ENCODE measurements around the gene TTC39B. TPM values are rescaled to one million over a fixed set of nuclear protein-coding genes. Genes with fewer than 3 reads are reported as not detected.
A peak's percentile ranks its signal among the peaks of the same experiment; 100 is the strongest.

The TTC39B gene
- polyA plus RNA-seq, 1 donor = 33.4 TPM

DNA sequence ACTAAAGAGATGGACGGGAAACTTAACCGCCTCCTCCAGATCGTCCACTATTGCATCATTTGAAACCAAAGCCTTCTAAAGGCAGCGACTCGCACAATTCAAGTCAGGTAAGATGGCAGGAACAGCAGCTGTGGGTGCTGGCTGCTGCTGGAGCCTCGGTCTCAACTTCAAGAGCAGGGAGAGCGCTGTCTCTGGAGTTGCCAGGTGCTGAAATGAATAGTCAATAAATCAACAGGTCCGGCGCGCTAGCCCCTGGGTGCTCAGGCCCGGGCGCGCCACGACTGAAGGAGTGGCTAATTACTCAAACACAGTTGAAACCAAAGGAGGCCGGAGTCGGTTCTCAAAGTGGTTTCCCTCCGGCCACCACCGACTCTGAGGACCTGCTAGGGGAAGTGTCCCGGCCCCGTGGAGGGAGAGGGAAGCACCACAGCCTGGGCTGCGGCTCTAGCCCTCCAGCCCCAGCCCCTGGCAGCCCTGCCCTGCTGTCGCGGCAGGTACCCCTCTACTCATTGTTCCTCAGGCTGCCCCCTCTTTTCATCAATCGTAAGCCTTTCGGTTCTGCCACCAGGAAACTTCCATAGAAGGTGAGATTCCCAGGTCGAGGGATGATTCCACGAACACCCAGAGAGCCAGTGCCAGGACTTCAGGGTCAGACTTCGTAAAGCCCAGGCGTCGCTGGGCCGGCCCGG lies 804 bp downstream of the TTC39B start:
- Histone ChIP-seq H3K4me1 (ENCODE audit: control insufficient read depth, insufficient read depth, low read length) (peaks cover 14% of the 10 kb centered on the region), H3K36me3 (ENCODE audit: control insufficient read depth, insufficient read depth, low read length) (no peaks in the 10 kb centered on the region), H3K27me3 (ENCODE audit: control insufficient read depth, insufficient read depth, low read length) (no peaks in the 10 kb centered on the region), H3K4me3 (ENCODE audit: low read length) (peak overlapping the region; percentile 96), H3K27ac (ENCODE audit: low read length) (peak overlapping the region; percentile 99), H3K9me3 (ENCODE audit: control insufficient read depth, low read depth, low read length) (no peaks in the 10 kb centered on the region)
- WGBS (ENCODE audit: insufficient coverage, low lambda C conversion rate) = no CpG with 5 or more reads among the region's 32 CpGs
- peak; percentile 62 to 86 for DNase-seq

DNA sequence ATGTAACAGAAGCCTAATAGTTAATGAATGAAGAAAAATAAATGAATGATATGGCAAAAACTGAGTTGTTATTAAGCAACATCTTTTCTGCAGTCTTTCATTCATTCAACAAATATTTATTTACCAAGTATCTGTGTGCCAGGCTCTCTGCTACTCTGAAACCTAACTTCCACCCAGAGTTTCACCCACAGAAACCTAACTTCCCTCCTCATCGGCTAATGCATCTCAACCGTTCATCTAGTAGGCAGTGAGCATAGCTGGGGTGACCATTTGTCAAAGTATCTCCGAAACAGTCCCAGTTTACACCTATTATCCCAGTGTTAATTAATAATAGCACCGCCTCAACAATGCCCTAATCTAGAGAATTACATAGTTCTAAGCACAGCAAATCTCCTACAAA lies 1.5 kb downstream of the TTC39B start:
- Histone ChIP-seq H3K27ac (ENCODE audit: low read length) (peak overlapping the region; percentile 99), H3K9me3 (ENCODE audit: control insufficient read depth, low read depth, low read length) (no peaks in the 10 kb centered on the region), H3K4me1 (ENCODE audit: control insufficient read depth, insufficient read depth, low read length) (peaks cover 14% of the 10 kb centered on the region), H3K27me3 (ENCODE audit: control insufficient read depth, insufficient read depth, low read length) (no peaks in the 10 kb centered on the region), H3K36me3 (ENCODE audit: control insufficient read depth, insufficient read depth, low read length) (peaks cover 3% of the 10 kb centered on the region), H3K4me3 (ENCODE audit: low read length) (peak overlapping the region; percentile 96)
- DNase-seq = no peak
- WGBS (ENCODE audit: insufficient coverage, low lambda C conversion rate) = no CpG with 5 or more reads among the region's 4 CpGs

DNA sequence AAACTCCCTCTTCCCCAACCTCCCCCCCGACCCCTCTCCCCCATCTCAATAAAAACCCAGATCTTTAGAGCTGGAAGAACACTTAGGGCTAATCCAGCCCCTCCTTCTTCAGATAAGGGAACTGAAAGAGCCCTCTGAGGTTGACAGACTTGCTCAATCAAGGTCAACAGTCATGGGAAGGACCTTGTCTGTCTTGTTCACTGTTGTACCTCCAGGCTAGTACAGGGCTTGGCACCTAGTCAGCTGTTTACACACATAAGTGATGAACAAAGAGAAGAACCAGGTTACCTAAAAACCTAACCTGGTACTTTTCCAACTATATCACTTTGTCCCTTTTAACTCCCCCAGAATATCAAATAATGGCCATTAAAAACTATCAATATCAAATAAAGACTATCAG lies 2.4 kb downstream of the TTC39B start:
- H3K27ac ChIP-seq (ENCODE audit: low read length) = peak overlapping the region; percentile 99
- no CpG with 5 or more reads among the region's 1 CpG for WGBS (ENCODE audit: insufficient coverage, low lambda C conversion rate)
- H3K27me3 ChIP-seq (ENCODE audit: control insufficient read depth, insufficient read depth, low read length) = no peaks in the 10 kb centered on the region
- peaks cover 14% of the 10 kb centered on the region for H3K4me1 ChIP-seq (ENCODE audit: control insufficient read depth, insufficient read depth, low read length)
- DNase-seq = no peak
- H3K9me3 ChIP-seq (ENCODE audit: control insufficient read depth, low read depth, low read length) = no peaks in the 10 kb centered on the region
- no peak overlapping the region for H3K4me3 ChIP-seq (ENCODE audit: low read length)
- H3K36me3 ChIP-seq (ENCODE audit: control insufficient read depth, insufficient read depth, low read length) = peaks cover 3% of the 10 kb centered on the region

DNA sequence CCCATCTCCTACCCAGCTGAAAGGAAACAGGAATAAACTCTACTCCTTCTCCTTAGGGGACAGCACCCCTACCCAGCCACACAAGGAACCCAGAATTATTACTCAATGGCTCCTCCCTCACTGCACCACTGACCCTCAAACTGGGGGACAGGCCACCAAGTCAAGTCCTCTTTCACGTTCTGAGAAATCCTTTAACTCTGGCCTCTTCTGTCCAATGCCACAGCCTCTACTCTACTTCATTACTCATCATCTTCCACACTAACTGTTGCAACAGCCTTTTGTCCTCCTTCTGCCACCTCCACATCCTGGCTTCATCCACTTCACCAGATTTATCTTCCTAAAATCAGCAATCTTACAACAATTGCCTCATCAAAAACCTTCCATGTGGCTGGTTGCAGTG lies 6.8 kb downstream of the TTC39B start:
- no CpG with 5 or more reads among the region's 1 CpG for WGBS (ENCODE audit: insufficient coverage, low lambda C conversion rate)

DNA sequence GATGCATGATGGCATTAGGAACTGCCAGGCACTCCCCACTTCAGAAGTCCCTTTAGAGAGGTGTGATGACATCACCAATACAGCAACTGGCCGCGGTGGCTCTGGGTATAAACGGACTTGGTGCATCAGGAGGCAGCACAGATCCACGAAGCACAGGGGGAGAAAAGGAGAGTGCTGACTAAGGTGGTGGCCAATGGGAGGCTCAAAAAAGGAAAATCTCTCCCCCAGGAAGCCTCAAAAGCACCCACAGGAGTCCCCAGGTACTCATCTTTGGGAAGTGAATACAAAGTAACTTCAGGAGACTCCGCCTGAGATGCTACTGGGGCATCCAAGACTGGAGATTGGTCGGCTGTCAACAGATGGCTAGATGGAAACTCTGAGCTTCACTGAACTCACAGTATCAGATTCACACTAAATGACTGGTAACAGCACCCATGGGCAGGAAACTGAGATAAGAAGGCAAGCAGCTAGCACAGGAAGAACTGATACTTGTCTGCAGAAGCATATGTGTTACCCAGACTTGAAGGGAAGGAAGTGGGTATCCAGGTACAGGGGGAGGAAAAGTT lies 7.6 kb downstream of the TTC39B start:
- H3K4me1 ChIP-seq (ENCODE audit: control insufficient read depth, insufficient read depth, low read length) = peaks cover 28% of the 10 kb centered on the region
- no peaks in the 10 kb centered on the region for H3K27me3 ChIP-seq (ENCODE audit: control insufficient read depth, insufficient read depth, low read length)
- H3K9me3 ChIP-seq (ENCODE audit: control insufficient read depth, low read depth, low read length) = no peaks in the 10 kb centered on the region
- H3K36me3 ChIP-seq (ENCODE audit: control insufficient read depth, insufficient read depth, low read length) = peaks cover 22% of the 10 kb centered on the region
- no peak overlapping the region for H3K27ac ChIP-seq (ENCODE audit: low read length)
- H3K4me3 ChIP-seq (ENCODE audit: low read length) = no peak overlapping the region
- no peak for DNase-seq
- WGBS (ENCODE audit: insufficient coverage, low lambda C conversion rate) = no CpG with 5 or more reads among the region's 6 CpGs

More for the DNA sequence above, 6.8 kb downstream of the TTC39B start:
- H3K9me3 ChIP-seq (ENCODE audit: control insufficient read depth, low read depth, low read length) = no peaks in the 10 kb centered on the region
- no peak overlapping the region for H3K27ac ChIP-seq (ENCODE audit: low read length)
- no peaks in the 10 kb centered on the region for H3K27me3 ChIP-seq (ENCODE audit: control insufficient read depth, insufficient read depth, low read length)
- no peak overlapping the region for H3K4me3 ChIP-seq (ENCODE audit: low read length)
- peaks cover 27% of the 10 kb centered on the region for H3K4me1 ChIP-seq (ENCODE audit: control insufficient read depth, insufficient read depth, low read length)
- no peak for DNase-seq
- H3K36me3 ChIP-seq (ENCODE audit: control insufficient read depth, insufficient read depth, low read length) = peaks cover 22% of the 10 kb centered on the region

DNA sequence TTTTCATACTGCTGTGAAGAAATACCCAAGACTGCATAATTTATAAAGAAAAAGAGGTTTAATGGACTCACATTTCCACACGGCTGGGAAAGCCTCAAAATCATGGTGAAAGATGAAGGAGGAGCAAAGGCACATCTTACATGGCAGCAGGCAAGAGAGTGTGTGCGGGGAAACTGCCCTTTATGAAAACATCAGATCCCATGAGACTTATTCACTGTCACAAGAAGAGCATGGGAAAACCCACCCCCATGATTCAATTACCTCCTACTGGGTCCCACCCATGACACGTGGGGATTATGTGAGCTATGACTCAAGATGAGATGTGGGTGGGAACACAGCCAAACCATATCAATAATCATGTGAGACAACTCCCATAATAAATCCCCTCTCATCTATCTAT lies 8.7 kb downstream of the TTC39B start:
- Histone ChIP-seq H3K36me3 (ENCODE audit: control insufficient read depth, insufficient read depth, low read length) (peaks cover 22% of the 10 kb centered on the region), H3K4me1 (ENCODE audit: control insufficient read depth, insufficient read depth, low read length) (peaks cover 36% of the 10 kb centered on the region), H3K27ac (ENCODE audit: low read length) (no peak overlapping the region), H3K4me3 (ENCODE audit: low read length) (no peak overlapping the region), H3K9me3 (ENCODE audit: control insufficient read depth, low read depth, low read length) (no peaks in the 10 kb centered on the region), H3K27me3 (ENCODE audit: control insufficient read depth, insufficient read depth, low read length) (no peaks in the 10 kb centered on the region)
- DNase-seq = no peak
- WGBS (ENCODE audit: insufficient coverage, low lambda C conversion rate) = no CpG with 5 or more reads among the region's 3 CpGs

DNA sequence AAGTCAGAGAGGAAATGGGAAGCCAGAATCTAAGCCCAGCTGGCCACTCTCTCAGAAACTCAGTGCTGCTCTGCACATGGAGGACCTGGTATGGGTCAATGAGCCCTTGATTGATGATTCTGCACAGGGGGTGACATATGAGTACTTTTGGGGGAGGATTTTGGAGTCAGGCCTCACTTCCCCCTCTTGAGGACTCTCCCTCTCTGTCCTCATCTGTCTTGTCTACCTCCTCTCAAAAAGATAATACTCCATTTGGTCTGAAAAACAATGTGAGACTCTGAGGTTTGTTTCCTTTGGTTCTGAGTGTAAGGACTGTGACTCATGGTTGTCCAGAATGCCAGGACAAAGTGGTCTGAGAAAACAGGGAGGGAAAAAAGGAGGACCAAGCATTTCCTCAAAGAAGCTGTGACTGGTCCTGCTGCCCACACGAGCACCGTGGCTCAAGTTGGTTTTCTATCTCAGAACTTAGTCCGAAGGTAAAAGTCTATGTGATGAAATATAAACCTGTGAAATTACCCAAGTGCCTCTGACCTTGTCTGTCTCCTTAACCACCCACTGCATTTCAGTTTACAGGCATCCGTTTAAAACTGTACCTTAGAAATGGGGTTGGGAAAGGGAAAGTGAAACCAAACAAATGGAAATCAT lies 11.1 kb downstream of the TTC39B start:
- DNase-seq = peak; percentile 87 to 93
- Histone ChIP-seq H3K27ac (ENCODE audit: low read length) (peak overlapping the region; percentile 90), H3K9me3 (ENCODE audit: control insufficient read depth, low read depth, low read length) (no peaks in the 10 kb centered on the region), H3K4me1 (ENCODE audit: control insufficient read depth, insufficient read depth, low read length) (peaks cover 48% of the 10 kb centered on the region), H3K4me3 (ENCODE audit: low read length) (peak overlapping the region; percentile 31), H3K27me3 (ENCODE audit: control insufficient read depth, insufficient read depth, low read length) (no peaks in the 10 kb centered on the region), H3K36me3 (ENCODE audit: control insufficient read depth, insufficient read depth, low read length) (peaks cover 19% of the 10 kb centered on the region)
- no CpG with 5 or more reads among the region's 4 CpGs for WGBS (ENCODE audit: insufficient coverage, low lambda C conversion rate)

DNA sequence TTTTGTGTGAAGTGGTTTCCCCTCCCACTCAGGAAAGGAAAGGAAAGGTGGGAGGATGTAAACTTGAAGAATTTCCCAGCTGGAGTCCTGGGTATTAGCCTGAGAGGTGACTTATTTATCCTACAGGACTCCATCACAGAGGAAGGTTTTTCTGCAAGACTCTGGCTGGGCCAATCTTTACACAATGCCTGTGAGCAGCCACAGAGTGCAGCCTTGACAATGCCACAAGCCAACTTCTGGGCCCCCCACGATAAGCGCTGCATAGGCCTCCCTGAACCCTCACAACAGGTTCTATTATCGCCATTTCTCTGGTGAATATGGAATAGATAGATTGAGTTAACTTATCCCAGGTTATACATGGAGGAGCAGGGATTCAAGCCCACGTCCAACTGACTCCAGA lies 12.4 kb downstream of the TTC39B start:
- H3K36me3 ChIP-seq (ENCODE audit: control insufficient read depth, insufficient read depth, low read length) = peaks cover 18% of the 10 kb centered on the region
- H3K4me3 ChIP-seq (ENCODE audit: low read length) = no peak overlapping the region
- no peaks in the 10 kb centered on the region for H3K9me3 ChIP-seq (ENCODE audit: control insufficient read depth, low read depth, low read length)
- no CpG with 5 or more reads among the region's 4 CpGs for WGBS (ENCODE audit: insufficient coverage, low lambda C conversion rate)
- H3K27me3 ChIP-seq (ENCODE audit: control insufficient read depth, insufficient read depth, low read length) = no peaks in the 10 kb centered on the region
- peak overlapping the region; percentile 90 for H3K27ac ChIP-seq (ENCODE audit: low read length)
- H3K4me1 ChIP-seq (ENCODE audit: control insufficient read depth, insufficient read depth, low read length) = peaks cover 58% of the 10 kb centered on the region
- no peak for DNase-seq

DNA sequence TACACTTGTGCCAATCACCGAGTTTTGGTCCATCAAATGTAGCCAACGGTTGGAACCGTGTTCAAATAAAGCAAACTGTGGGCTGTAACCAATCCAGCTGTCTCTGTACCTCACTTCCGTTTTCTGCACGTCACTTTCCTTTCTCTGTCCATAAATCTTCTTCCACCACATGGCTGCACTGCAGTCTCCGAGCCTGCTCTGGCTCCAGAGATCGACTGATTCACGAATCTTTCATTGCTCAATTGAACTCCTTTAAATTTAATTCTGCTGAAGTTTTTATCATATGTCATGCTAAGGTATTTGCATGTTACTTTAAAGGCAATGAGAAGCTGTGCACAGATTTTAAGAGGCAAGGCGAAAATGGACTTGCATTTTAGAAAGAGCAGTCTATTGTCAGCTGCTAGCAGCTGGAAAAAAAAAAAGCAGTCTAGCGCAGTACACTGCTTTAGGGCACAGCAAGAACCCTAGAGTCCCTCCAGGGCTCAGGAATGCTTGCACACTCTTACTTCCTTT lies 13.2 kb downstream of the TTC39B start:
- Histone ChIP-seq H3K27me3 (ENCODE audit: control insufficient read depth, insufficient read depth, low read length) (no peaks in the 10 kb centered on the region), H3K36me3 (ENCODE audit: control insufficient read depth, insufficient read depth, low read length) (peaks cover 13% of the 10 kb centered on the region), H3K4me3 (ENCODE audit: low read length) (no peak overlapping the region), H3K4me1 (ENCODE audit: control insufficient read depth, insufficient read depth, low read length) (peaks cover 62% of the 10 kb centered on the region), H3K9me3 (ENCODE audit: control insufficient read depth, low read depth, low read length) (no peaks in the 10 kb centered on the region), H3K27ac (ENCODE audit: low read length) (peak overlapping the region; percentile 90)
- 51% methylated on average over 2 of the region's 10 CpGs for WGBS (ENCODE audit: insufficient coverage, low lambda C conversion rate)
- DNase-seq = no peak

DNA sequence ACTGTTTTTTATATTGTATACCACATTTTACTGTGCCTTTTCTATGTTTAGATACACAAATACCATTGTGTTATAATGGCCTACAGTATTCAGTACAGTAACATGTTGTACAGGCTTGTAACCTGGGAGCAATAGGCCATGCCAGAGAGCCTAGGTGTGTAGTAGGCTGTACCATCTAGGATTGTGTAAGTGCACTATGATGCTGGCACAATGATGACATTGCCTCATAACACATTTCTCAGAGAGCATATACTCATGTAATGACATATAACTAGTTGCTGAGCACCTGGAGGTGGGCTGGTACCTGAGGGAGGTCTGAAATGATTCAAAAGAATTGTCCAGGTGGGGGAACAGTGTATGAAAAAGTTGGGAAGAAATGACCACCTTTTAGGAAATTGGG lies 13.9 kb downstream of the TTC39B start:
- DNase-seq = no peak
- Histone ChIP-seq H3K27ac (ENCODE audit: low read length) (no peak overlapping the region), H3K9me3 (ENCODE audit: control insufficient read depth, low read depth, low read length) (peaks cover 5% of the 10 kb centered on the region), H3K4me3 (ENCODE audit: low read length) (no peak overlapping the region), H3K36me3 (ENCODE audit: control insufficient read depth, insufficient read depth, low read length) (peaks cover 14% of the 10 kb centered on the region), H3K27me3 (ENCODE audit: control insufficient read depth, insufficient read depth, low read length) (no peaks in the 10 kb centered on the region), H3K4me1 (ENCODE audit: control insufficient read depth, insufficient read depth, low read length) (peaks cover 66% of the 10 kb centered on the region)

Data from large intestine (tissue), 3 donors.